Ishikawa (cell line): Measurements from ENCODE around the gene ICOSLG.

Experiments used
- CEBPB ChIP-seq: IDR thresholded peaks from 2 replicates; pipeline ENCODE4 v1.6.1; 2012
- CREB1 ChIP-seq: IDR thresholded peaks from 2 replicates; pipeline ENCODE4 v1.6.1; 2012; ENCODE audit warnings: low read depth
- EGR1 ChIP-seq: IDR thresholded peaks from 2 replicates; pipeline ENCODE4 v1.6.1; 2012
- EP300 ChIP-seq: IDR thresholded peaks from 2 replicates; pipeline ENCODE4 v1.6.1; 2012; ENCODE audit warnings: borderline replicate concordance
- FOXM1 ChIP-seq: IDR thresholded peaks from 2 replicates; pipeline ENCODE4 v1.6.1; 2012; ENCODE audit warnings: low read depth, borderline replicate concordance
- MAX ChIP-seq: IDR thresholded peaks from 2 replicates; pipeline ENCODE4 v1.6.1; 2012
- NFIC ChIP-seq: IDR thresholded peaks from 2 replicates; pipeline ENCODE4 v1.6.1; 2012
- RAD21 ChIP-seq: IDR thresholded peaks from 2 replicates; pipeline ENCODE4 v1.6.1; 2012; ENCODE audit warnings: low read depth
- REST ChIP-seq: IDR thresholded peaks from 2 replicates; pipeline ENCODE4 v1.6.1; 2012; ENCODE audit warnings: low read depth, mild to moderate bottlenecking
- TAF1 ChIP-seq: IDR thresholded peaks from 2 replicates; pipeline ENCODE4 v1.6.1; 2012; ENCODE audit warnings: low read depth, mild to moderate bottlenecking
- TCF12 ChIP-seq: IDR thresholded peaks from 2 replicates; pipeline ENCODE4 v1.6.1; 2012; ENCODE audit warnings: low read depth
- TEAD4 ChIP-seq: IDR thresholded peaks from 2 replicates; pipeline ENCODE4 v1.6.1; 2012
- YY1 ChIP-seq: IDR thresholded peaks from 2 replicates; pipeline ENCODE4 v1.6.1; 2012; ENCODE audit warnings: low read depth
- ZBTB7A ChIP-seq: IDR thresholded peaks from 2 replicates; pipeline ENCODE4 v1.6.1; 2012; ENCODE audit warnings: low read depth
- TF ChIP-seq, protein P1 (sequence below): IDR thresholded peaks from 2 replicates; pipeline ENCODE4 v1.6.1; 2012

ICOSLG gene

DNA sequence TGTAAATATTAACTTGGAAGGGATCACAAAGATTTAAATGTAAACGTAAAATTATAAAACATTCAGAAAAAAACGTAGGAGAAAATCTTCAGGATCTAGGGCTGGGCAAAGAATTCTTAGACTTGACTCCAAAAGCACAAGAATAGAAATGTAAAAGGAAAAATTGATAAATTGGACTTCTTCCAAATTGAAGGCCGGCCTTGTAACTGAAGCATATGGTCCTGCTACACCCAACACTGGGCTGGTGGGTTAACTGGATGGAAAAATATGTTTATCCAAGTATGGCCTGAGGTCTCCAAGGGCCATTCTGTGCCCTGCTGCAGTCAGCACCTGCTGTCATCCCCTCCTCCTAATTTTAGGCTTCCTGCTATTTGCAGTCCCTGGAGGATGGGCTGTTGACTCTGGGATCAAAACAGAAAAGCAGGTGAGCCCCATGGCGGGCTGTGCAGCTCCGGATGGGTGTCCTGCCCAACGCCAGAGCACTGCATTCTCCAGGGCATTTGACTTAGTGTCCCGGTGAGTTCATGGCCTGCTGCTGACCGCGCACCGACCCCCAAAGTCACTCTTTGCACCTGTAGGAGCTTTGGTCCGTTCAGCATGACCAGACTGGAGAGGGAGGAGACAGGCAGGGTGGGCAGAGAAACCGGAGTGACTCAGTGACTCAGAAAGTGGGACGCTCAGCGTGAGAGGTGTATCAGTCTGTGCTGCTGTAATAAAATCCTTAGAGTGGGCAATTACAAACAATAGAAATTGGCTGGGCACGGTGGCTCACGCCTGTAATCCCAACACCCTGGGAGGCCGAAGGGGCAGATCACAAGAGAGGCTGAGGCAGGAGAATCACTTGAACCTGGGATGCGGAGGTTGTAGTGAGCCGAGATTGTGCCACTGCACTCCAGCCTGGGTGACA, 38.9 kb upstream of the ICOSLG start:
- TF ChIP-seq TEAD4 (no peak), EP300 (0 out of 2 replicates have a peak, but pooled peaks have one; percentile 28), YY1 (no peak), TAF1 (no peak)
- TF ChIP-seq, protein P1, sequence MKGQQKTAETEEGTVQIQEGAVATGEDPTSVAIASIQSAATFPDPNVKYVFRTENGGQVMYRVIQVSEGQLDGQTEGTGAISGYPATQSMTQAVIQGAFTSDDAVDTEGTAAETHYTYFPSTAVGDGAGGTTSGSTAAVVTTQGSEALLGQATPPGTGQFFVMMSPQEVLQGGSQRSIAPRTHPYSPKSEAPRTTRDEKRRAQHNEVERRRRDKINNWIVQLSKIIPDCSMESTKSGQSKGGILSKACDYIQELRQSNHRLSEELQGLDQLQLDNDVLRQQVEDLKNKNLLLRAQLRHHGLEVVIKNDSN, result no peak

- TF ChIP-seq CREB1, result no peak
- no peak for TF ChIP-seq RAD21
- TF ChIP-seq YY1, result no peak
- no peak for TF ChIP-seq REST
- no peak for TF ChIP-seq NFIC
- no peak for TF ChIP-seq EGR1
- no peak for TF ChIP-seq ZBTB7A
- no peak for TF ChIP-seq FOXM1
- TF ChIP-seq, protein P1, result no peak
- no peak for TF ChIP-seq TCF12
- TF ChIP-seq TEAD4, result no peak
- TF ChIP-seq TAF1, result no peak
Measured at GRCh38 chr21:44275041-44275440, 34.3 kb upstream of the ICOSLG start.

DNA sequence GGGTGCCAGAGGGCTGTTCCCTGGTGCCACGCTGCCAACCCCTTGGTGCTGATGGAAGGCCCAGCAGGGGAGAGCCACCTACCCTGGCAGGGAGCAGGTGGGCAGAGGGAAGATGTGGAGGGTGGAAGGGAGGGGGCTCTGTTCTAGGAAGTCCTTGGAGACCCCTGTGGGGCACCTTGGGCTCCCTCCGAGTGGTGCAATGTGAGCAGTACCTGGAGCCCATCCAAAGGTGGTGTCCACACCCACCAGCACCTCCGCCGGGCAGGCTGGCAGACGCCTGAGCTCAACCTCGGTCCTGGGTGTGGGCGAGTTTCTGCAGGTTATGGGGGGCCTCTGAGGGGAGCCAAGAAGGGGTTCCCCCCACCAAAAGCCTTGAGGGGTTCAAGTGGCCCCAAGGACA, 32.3 kb upstream of the ICOSLG start:
- no peak for TF ChIP-seq REST
- no peak for TF ChIP-seq ZBTB7A

- TF ChIP-seq EGR1, result no peak
- TF ChIP-seq CREB1, result no peak
- no peak for TF ChIP-seq YY1
- TF ChIP-seq TAF1, result no peak
- no peak for TF ChIP-seq CEBPB
Measured at GRCh38 chr21:44272284-44272858, 31.6 kb upstream of the ICOSLG start.

- no peak for TF ChIP-seq MAX
- no peak for TF ChIP-seq TCF12
- TF ChIP-seq FOXM1, result no peak
- no peak for TF ChIP-seq RAD21
- no peak for TF ChIP-seq EP300
- no peak for TF ChIP-seq TAF1
- no peak for TF ChIP-seq TEAD4
- TF ChIP-seq NFIC, result no peak
Measured at GRCh38 chr21:44271558-44272283, 31.0 kb upstream of the ICOSLG start.

DNA sequence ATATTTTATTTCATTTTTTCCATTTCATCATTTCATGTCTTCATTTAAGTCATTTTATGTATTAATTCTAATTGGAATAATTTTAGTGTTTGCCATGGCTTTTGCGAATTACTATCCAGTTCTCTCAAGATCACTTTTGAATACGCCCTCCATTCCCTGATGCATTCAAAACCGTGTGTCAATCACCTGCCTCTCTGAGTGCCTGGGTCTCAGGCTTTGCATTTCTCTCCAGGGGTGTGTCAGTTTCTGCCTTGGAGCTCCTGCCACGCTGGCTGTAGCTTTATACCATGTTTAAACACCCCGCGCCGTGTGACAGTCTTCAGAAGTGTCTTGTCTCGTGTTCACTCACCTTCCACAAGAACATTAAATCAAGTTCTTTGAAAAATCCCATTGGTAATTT, 28.3 kb upstream of the ICOSLG start:
- TF ChIP-seq RAD21 (no peak), ZBTB7A (no peak), EP300 (no peak), EGR1 (no peak), CEBPB (no peak), TEAD4 (no peak), TAF1 (no peak), REST (no peak), CREB1 (no peak), YY1 (no peak), FOXM1 (no peak)
- TF ChIP-seq, protein P1, result no peak
